Ovary (tissue), 9 donors: Measurements from ENCODE around the gene RBM4B. TPM values are rescaled to one million over a fixed set of nuclear protein-coding genes. Genes with fewer than 3 reads are reported as not detected.

ENCODE experiments used
- DNase-seq, 5 donors: peaks; one replicate each; pipeline ENCODE4 v3.0.0-alpha.2; 2019 to 2020
- H3K27ac ChIP-seq, 2 donors: fragments of 200-600 bp; one replicate each; pipeline versions ENCODE4 v1.5.1 to v1.8.0; 2019 to 2022
- H3K27me3 ChIP-seq: fragments of 200-600 bp; one replicate; pipeline ENCODE4 v1.8.0; 2022
- H3K36me3 ChIP-seq: fragments of 200-600 bp; sonication (generic); one replicate; pipeline ENCODE4 v1.5.1; 2019
- H3K4me1 ChIP-seq: one replicate; pipeline ENCODE4 v1.8.1; 2013; ENCODE audit warnings: mild to moderate bottlenecking, moderate library complexity; ENCODE audit not compliant: insufficient read depth
- H3K4me3 ChIP-seq: fragments of 200-600 bp; sonication (generic); one replicate; pipeline ENCODE4 v1.5.1; 2017
- H3K9me3 ChIP-seq, 2 donors: fragments of 200-600 bp in 1 of 2; sonication (generic) in 1 of 2; one replicate each; pipeline versions ENCODE4 v1.5.1 to v1.8.1; 2013 to 2019; ENCODE audit warnings: mild to moderate bottlenecking in 1 of 2, moderate library complexity in 1 of 2
- CTCF ChIP-seq, 3 donors: fragments of 450-650 bp in 2 of 3; fragments of 200-600 bp in 1 of 3; IDR thresholded peaks; one replicate each; pipeline versions ENCODE4 v1.5.1 to v1.8.0; 2016 to 2022; ENCODE audit warnings: antibody characterized with exemption in 3 of 3, mild to moderate bottlenecking in 1 of 3
- EP300 ChIP-seq: sonication (generic); formaldehyde crosslinking; IDR thresholded peaks from one replicate; pipeline ENCODE4 v1.6.1; 2017; ENCODE audit warnings: antibody characterized with exemption
- POLR2A ChIP-seq: fragments of 450-650 bp; IDR thresholded peaks from one replicate; pipeline ENCODE4 v1.6.1; 2017; ENCODE audit warnings: antibody characterized with exemption, mild to moderate bottlenecking, moderate library complexity
- WGBS, 3 donors: extraction: QIAGEN DNeasy Blood & Tissue Kit in 1 of 3; methylation state at CpG; one replicate each; pipeline versions ENCODE4 v1.1.5 to v1.1.7; 2013 to 2017; 5-methylcytosine and 5-hydroxymethylcytosine counted together
- intact Hi-C, 4 donors: fragments of 100-400 bp; cut with DNase I; formaldehyde crosslinking; loops; one replicate each; pipeline versions ENCODE4 v1.11.0 to v1.15.1; 2022 to 2023
- polyA plus RNA-seq, 2 donors: library from polyadenylated mRNA; stranded (reverse); fragments of 200-250 nt in 1 of 2; fragments of 350-450 nt in 1 of 2; fragmentation: Illumina TruSeq in 1 of 2; extraction: RNeasy Lipid Tissue Mini Kit (QIAGEN cat#74804) in 1 of 2; gene quantifications; one replicate each; pipeline ENCODE4 v1.2.3, GENCODE V29; 2013 to 2014
- total RNA-seq, 7 donors: library from RNA; depleted of rRNA in 2 of 7; stranded (reverse); fragments of >200 nt in 2 of 7; fragmentation: NEBNext Ultra II Directional in 3 of 7; extraction: Animal tissue kit (Norgen Biotek cat#: 25700) in 3 of 7; gene quantifications; one replicate each; pipeline versions ENCODE4 v1.1.0 to v1.2.4, GENCODE V29; 2016 to 2023
- donor health status: DM: no; HTN: no; CAD: no; lungs with moderate emphysema.
- donor health status: DM: no; HTN: no; CAD: no.
- donor health status: Bipolar disorder and iron deficiency.
- donor health status: DM: yes; HTN: yes; CAD: no.
- donor health status: DM: no; HTN: no; CAD: no.
- donor health status: DM: yes; HTN: yes; CAD: no.

The RBM4B gene
- total and polyA plus RNA-seq, 9 donors, result 16.1 to 46.2 (median 30.2) TPM

GRCh38 chr11:66684635-66685034 is 6.9 kb upstream of the RBM4B start:
- no peaks in the 10 kb centered on the region for H3K36me3 ChIP-seq
- DNase-seq, result no peak
- H3K4me1 ChIP-seq, result no peaks in the 10 kb centered on the region
- TF ChIP-seq EP300 (no peak), POLR2A (no peak), CTCF (IDR thresholded peaks at IDR 0.05) (no peak)
- intact Hi-C loops, result loop anchor here in 2 of 4 donors (5.0 to 10.0 kb wide), 2 partner anchors 107 to 270 kb away; no protein-coding TSS in a partner anchor
- no peaks in the 10 kb centered on the region for H3K27me3 ChIP-seq
- H3K9me3 ChIP-seq, result no peaks in the 10 kb centered on the region
- 90 to 95% (median 91%) methylated on average over 2 of the region's 2 CpGs for WGBS, 3 donors
- no peak overlapping the region for H3K27ac ChIP-seq
- H3K4me3 ChIP-seq, result no peak overlapping the region

GRCh38 chr11:66683877-66684276 is 6.2 kb upstream of the RBM4B start:
- no peak overlapping the region for H3K27ac ChIP-seq
- 88 to 91% (median 91%) methylated on average over 8 of the region's 8 CpGs for WGBS, 3 donors
- H3K4me3 ChIP-seq, result no peak overlapping the region
- intact Hi-C loops, result loop anchor here in 1 of 4 donors (10.0 kb wide), 1 partner anchor 269 kb away; no protein-coding TSS in a partner anchor
- H3K27me3 ChIP-seq, result no peaks in the 10 kb centered on the region
- H3K9me3 ChIP-seq, result no peaks in the 10 kb centered on the region
- H3K36me3 ChIP-seq, result no peaks in the 10 kb centered on the region
- TF ChIP-seq EP300, result no peak
- no peak for TF ChIP-seq CTCF (IDR thresholded peaks at IDR 0.05)
- TF ChIP-seq POLR2A, result no peak
- no peak for DNase-seq
- H3K4me1 ChIP-seq, result no peaks in the 10 kb centered on the region

GRCh38 chr11:66680966-66681645 is 3.4 kb upstream of the RBM4B start:
- 88 to 91% (median 90%) methylated on average over 7 of the region's 7 CpGs for WGBS, 3 donors
- no peak for TF ChIP-seq POLR2A
- TF ChIP-seq EP300, result no peak
- no peak for TF ChIP-seq CTCF (IDR thresholded peaks at IDR 0.05)
- intact Hi-C loops, result loop anchor here in 1 of 4 donors (10.0 kb wide), 1 partner anchor 266 kb away; no protein-coding TSS in a partner anchor
- H3K36me3 ChIP-seq, result no peaks in the 10 kb centered on the region
- peak in 1 of 5 donors; percentile 7 for DNase-seq
- H3K27me3 ChIP-seq, result no peaks in the 10 kb centered on the region
- peaks cover 5% of the 10 kb centered on the region for H3K4me1 ChIP-seq
- no peak overlapping the region for H3K4me3 ChIP-seq
- H3K9me3 ChIP-seq, result no peaks in the 10 kb centered on the region
- no peak overlapping the region for H3K27ac ChIP-seq

- Histone ChIP-seq H3K36me3 (no peaks in the 10 kb centered on the region), H3K27me3 (no peaks in the 10 kb centered on the region), H3K4me1 (peaks cover 14% of the 10 kb centered on the region), H3K4me3 (peak overlapping the region; percentile 81), H3K9me3 (no peaks in the 10 kb centered on the region), H3K27ac (peak overlapping the region; percentile 70 to 96)
- no peak for DNase-seq
- intact Hi-C loops, result loop anchor here in 3 of 4 donors (5.0 to 10.0 kb wide), 4 partner anchors 82 to 265 kb away; partner anchors contain the start of genes CCDC87 (in 1 of the 3) and CCS (in 1 of the 3)
- WGBS, 3 donors, result 3 to 4% (median 4%) methylated on average over 27 of the region's 27 CpGs
- no peak for TF ChIP-seq CTCF (IDR thresholded peaks at IDR 0.05)
Measured at GRCh38 chr11:66676931-66677598, 622 bp downstream of the RBM4B start.
